NCI-H146 treated with DMSO at 0.1 percent for 48 hours (cell line): ENCODE data around the gene SYNGR3.
"Not testable (repeated sequence)": the region's sequence is repeated elsewhere in the genome, so short reads cannot be mapped to it uniquely, and the experiment has no call there.

ENCODE experiments used
- DNase-seq: peaks from one replicate; lab custom pipeline; 2025; ENCODE audit not compliant: unreplicated experiment; lab: John Stamatoyannopoulos, UW

SYNGR3 gene

GRCh38 chr16:2008009-2008526, 18.3 kb downstream of the SYNGR3 start:
- DNase-seq: no peak

GRCh38 chr16:2008631-2009163, 18.9 kb downstream of the SYNGR3 start:
- no peak for DNase-seq

- no peak for DNase-seq
Measured at GRCh38 chr16:2009164-2009711, 19.5 kb downstream of the SYNGR3 start.

- DNase-seq: peak; percentile 59
Measured at GRCh38 chr16:2009791-2010510, 20.2 kb downstream of the SYNGR3 start, which contains the start of gene ZNF598. Gene ZNF598 (minus strand): TSS chr16:2009821.

GRCh38 chr16:2011726-2012125, 22.0 kb downstream of the SYNGR3 start:
- not testable (repeated sequence) for DNase-seq

- no peak for DNase-seq
Measured at GRCh38 chr16:2013527-2013926, 23.8 kb downstream of the SYNGR3 start.

GRCh38 chr16:2015117-2015946, 25.6 kb downstream of the SYNGR3 start:
- DNase-seq: no peak

GRCh38 chr16:2015947-2016208, 26.1 kb downstream of the SYNGR3 start:
- no peak for DNase-seq

- DNase-seq: no peak
Measured at GRCh38 chr16:2016407-2016922, 26.7 kb downstream of the SYNGR3 start.

GRCh38 chr16:2019518-2019920, 29.7 kb downstream of the SYNGR3 start, which contains the start of gene NPW:
Gene NPW (plus strand): TSS chr16:2019785.
- no peak for DNase-seq

- peak; percentile 25 for DNase-seq
Measured at GRCh38 chr16:2019921-2020831, 30.4 kb downstream of the SYNGR3 start.

- DNase-seq: no peak
Measured at GRCh38 chr16:2022723-2023091, 32.9 kb downstream of the SYNGR3 start.

GRCh38 chr16:2023092-2024031, 33.6 kb downstream of the SYNGR3 start:
- DNase-seq: peak; percentile 93

GRCh38 chr16:2024032-2024420, 34.3 kb downstream of the SYNGR3 start:
- DNase-seq: no peak

- DNase-seq: no peak
Measured at GRCh38 chr16:2025251-2025650, 35.5 kb downstream of the SYNGR3 start.

GRCh38 chr16:2025878-2026460, 36.2 kb downstream of the SYNGR3 start:
- DNase-seq: no peak

- no peak for DNase-seq
Measured at GRCh38 chr16:2026461-2027023, 36.8 kb downstream of the SYNGR3 start, which contains the start of gene NHERF2. Gene NHERF2 (plus strand): TSS chr16:2026902. CDS start chr16:2027006, 104 bp downstream.
